Naive thymus-derived CD8-positive, alpha-beta T cell (primary cell): ENCODE measurements around the gene OR51B6. TPM values are rescaled to one million over a fixed set of nuclear protein-coding genes. Genes with fewer than 3 reads are reported as not detected.
"Not testable (repeated sequence)": the region's sequence is repeated elsewhere in the genome, so short reads cannot be mapped to it uniquely, and the experiment has no call there.

Source experiments
- ATAC-seq, 2 donors: fragments of 150-1000 bp; cut with Tn5 transposase in 1 of 2; sonication (Bioruptor Pico), chemical (Tn5 transposase) in 1 of 2; 1 replicate in 1 of 2; 2 replicates in 1 of 2; pipeline ENCODE4 v1.10.0; 2021; ENCODE audit warnings: mild to moderate bottlenecking in 2 of 2, moderate library complexity in 2 of 2
- POLR2A ChIA-PET: fragments of 350-600 bp; sonication (Branson Sonifier 250); formaldehyde crosslinking; loops from one replicate; lab custom pipeline; 2021; ENCODE audit warnings: antibody characterized with exemption; lab: Charles Lee
- DNase-seq, 10 donors: peaks; one replicate each; pipeline versions ENCODE4 v3.0.0 to v3.0.0-alpha.2; 2020 to 2022
- H3K27ac Mint-ChIP-seq, 10 donors: one replicate each; pipeline ENCODE4 v1.8.0; 2020 to 2022; ENCODE audit warnings: mild to moderate bottlenecking in 10 of 10, mixed read lengths in 10 of 10, moderate library complexity in 4 of 10, inconsistent platforms in 1 of 10
- H3K27me3 Mint-ChIP-seq, 5 donors: one replicate each; pipeline ENCODE4 v1.8.0; 2021 to 2022; ENCODE audit warnings: mixed read lengths in 5 of 5
- H3K36me3 Mint-ChIP-seq, 3 donors: one replicate each; pipeline ENCODE4 v1.8.0; 2020 to 2022; ENCODE audit warnings: mixed read lengths in 3 of 3, mild to moderate bottlenecking in 2 of 3, inconsistent platforms in 1 of 3
- H3K4me1 Mint-ChIP-seq, 4 donors: one replicate each; pipeline ENCODE4 v1.8.0; 2021 to 2022; ENCODE audit warnings: mixed read lengths in 4 of 4
- H3K4me3 Mint-ChIP-seq, 10 donors: one replicate each; pipeline ENCODE4 v1.8.0; 2020 to 2022; ENCODE audit warnings: mild to moderate bottlenecking in 10 of 10, mixed read lengths in 10 of 10, moderate library complexity in 6 of 10, inconsistent platforms in 1 of 10
- H3K9me3 Mint-ChIP-seq, 9 donors: one replicate each; pipeline ENCODE4 v1.8.0; 2020 to 2022; ENCODE audit warnings: mixed read lengths in 9 of 9, mild to moderate bottlenecking in 3 of 9, inconsistent platforms in 1 of 9, moderate library complexity in 1 of 9
- polyA plus RNA-seq, 3 donors: library from polyadenylated mRNA; unstranded; fragments of 300-500 nt; fragmentation: Illumina TruSeq; gene quantifications; one replicate each; pipeline ENCODE4 v1.2.3, GENCODE V29; 2021
- total RNA-seq, 8 experiments: library from RNA in 2 of 8; stranded (reverse) in 2 of 8; gene quantifications; one replicate each; pipeline ENCODE4 v1.2.3 and lab custom pipeline; 2021 to 2026

OR51B6 gene
- total RNA-seq (not detected), polyA plus RNA-seq (not detected), total RNA-seq (lab: John Stamatoyannopoulos, UW) (0 reads per million in 6 experiments)

GRCh38 chr11:5351208-5351607 lies at the start of gene OR51B6:
TSS of gene OR51B6 (plus strand) at chr11:5351508. CDS start at chr11:5351508, 0 bp downstream.
- ATAC-seq (no peak), DNase-seq (no peak)
- Mint-ChIP-seq H3K4me1 (no peaks in the 10 kb centered on the region), H3K9me3 (peaks cover 0 to 5% (median 0%) of the 10 kb centered on the region in 9 donors), H3K27me3 (peaks cover 6 to 39% (median 12%) of the 10 kb centered on the region in 5 donors), H3K4me3 (no peak within 1 kb of the TSS), H3K27ac (no peak within 1 kb of the TSS), H3K36me3 (no peaks in the 10 kb centered on the region)
- POLR2A ChIA-PET: no interaction called here

GRCh38 chr11:5301846-5302245 lies 49.5 kb upstream of the OR51B6 start, which contains the start of gene OR51B4:
TSS of gene OR51B4 (minus strand) at chr11:5301946. CDS start at chr11:5301946, 0 bp downstream.
- no peak within 1 kb of the TSS for H3K27ac Mint-ChIP-seq
- no peak for DNase-seq
- no peak within 1 kb of the TSS for H3K4me3 Mint-ChIP-seq
- POLR2A ChIA-PET: no interaction called here
- no peak for ATAC-seq
- H3K27me3 Mint-ChIP-seq: peaks cover 3 to 11% (median 9%) of the 10 kb centered on the region in 5 donors
- no peaks in the 10 kb centered on the region for H3K4me1 Mint-ChIP-seq
- no peaks in the 10 kb centered on the region for H3K36me3 Mint-ChIP-seq
- no peaks in the 10 kb centered on the region for H3K9me3 Mint-ChIP-seq

GRCh38 chr11:5303626-5304025 lies 47.7 kb upstream of the OR51B6 start:
- Mint-ChIP-seq H3K27me3 (peaks cover 0 to 16% (median 0%) of the 10 kb centered on the region in 5 donors), H3K36me3 (no peaks in the 10 kb centered on the region), H3K9me3 (peaks cover 0 to 1% (median 0%) of the 10 kb centered on the region in 9 donors), H3K27ac (no peak overlapping the region), H3K4me1 (no peaks in the 10 kb centered on the region), H3K4me3 (no peak overlapping the region)
- POLR2A ChIA-PET: no interaction called here
- no peak for ATAC-seq
- DNase-seq: no peak

GRCh38 chr11:5304046-5304445 lies 47.3 kb upstream of the OR51B6 start:
- ATAC-seq (no peak), DNase-seq (no peak)
- POLR2A ChIA-PET: no interaction called here
- Mint-ChIP-seq H3K4me3 (no peak overlapping the region), H3K27ac (no peak overlapping the region), H3K27me3 (peaks cover 0 to 17% (median 0%) of the 10 kb centered on the region in 5 donors), H3K9me3 (peaks cover 0 to 3% (median 0%) of the 10 kb centered on the region in 9 donors), H3K36me3 (no peaks in the 10 kb centered on the region), H3K4me1 (no peaks in the 10 kb centered on the region)

- ATAC-seq: no peak
- peaks cover 0 to 3% (median 0%) of the 10 kb centered on the region in 9 donors for H3K9me3 Mint-ChIP-seq
- H3K27ac Mint-ChIP-seq: peak overlapping the region in 1 of 10 donors; percentile 20
- no peak for DNase-seq
- peaks cover 0 to 18% (median 0%) of the 10 kb centered on the region in 5 donors for H3K27me3 Mint-ChIP-seq
- H3K36me3 Mint-ChIP-seq: no peaks in the 10 kb centered on the region
- no peaks in the 10 kb centered on the region for H3K4me1 Mint-ChIP-seq
- no peak overlapping the region for H3K4me3 Mint-ChIP-seq
- POLR2A ChIA-PET: no interaction called here
Observed at GRCh38 chr11:5307256-5308019, 43.9 kb upstream of the OR51B6 start.

- ATAC-seq (no peak), DNase-seq (no peak)
- Mint-ChIP-seq H3K4me3 (no peak overlapping the region), H3K4me1 (no peaks in the 10 kb centered on the region), H3K27me3 (peaks cover 0 to 15% (median 0%) of the 10 kb centered on the region in 5 donors), H3K9me3 (peaks cover 0 to 7% (median 2%) of the 10 kb centered on the region in 9 donors), H3K36me3 (no peaks in the 10 kb centered on the region), H3K27ac (no peak overlapping the region)
- POLR2A ChIA-PET: no interaction called here
Observed at GRCh38 chr11:5310423-5310822, 40.9 kb upstream of the OR51B6 start.

- H3K4me1 Mint-ChIP-seq, ATAC-seq, H3K9me3 Mint-ChIP-seq, POLR2A ChIA-PET, DNase-seq, H3K4me3 Mint-ChIP-seq, H3K36me3 Mint-ChIP-seq, H3K27ac Mint-ChIP-seq: not testable (repeated sequence)
- peaks cover 0 to 11% (median 0%) of the 10 kb centered on the region in 5 donors for H3K27me3 Mint-ChIP-seq
Observed at GRCh38 chr11:5313326-5314023, 37.8 kb upstream of the OR51B6 start.

GRCh38 chr11:5317292-5317691 lies 34.0 kb upstream of the OR51B6 start:
- no peak for DNase-seq
- H3K9me3 Mint-ChIP-seq: peaks cover 0 to 6% (median 2%) of the 10 kb centered on the region in 9 donors
- H3K36me3 Mint-ChIP-seq: no peaks in the 10 kb centered on the region
- ATAC-seq: no peak
- H3K4me1 Mint-ChIP-seq: no peaks in the 10 kb centered on the region
- peaks cover 0 to 5% (median 0%) of the 10 kb centered on the region in 5 donors for H3K27me3 Mint-ChIP-seq
- H3K27ac Mint-ChIP-seq: no peak overlapping the region
- POLR2A ChIA-PET: no interaction called here
- no peak overlapping the region for H3K4me3 Mint-ChIP-seq

GRCh38 chr11:5324197-5324596 lies 27.1 kb upstream of the OR51B6 start, which contains the start of gene OR51B2:
TSS of gene OR51B2 (minus strand) at chr11:5324297. CDS start at chr11:5324297, 0 bp downstream.
- H3K27me3 Mint-ChIP-seq: peaks cover 0 to 5% (median 1%) of the 10 kb centered on the region in 5 donors
- POLR2A ChIA-PET: no interaction called here
- no peaks in the 10 kb centered on the region for H3K4me1 Mint-ChIP-seq
- no peak for DNase-seq
- no peaks in the 10 kb centered on the region for H3K9me3 Mint-ChIP-seq
- no peak for ATAC-seq
- no peak within 1 kb of the TSS for H3K27ac Mint-ChIP-seq
- H3K4me3 Mint-ChIP-seq: no peak within 1 kb of the TSS
- no peaks in the 10 kb centered on the region for H3K36me3 Mint-ChIP-seq

GRCh38 chr11:5335170-5335569 lies 16.1 kb upstream of the OR51B6 start:
- Mint-ChIP-seq H3K9me3 (peaks cover 0 to 3% (median 0%) of the 10 kb centered on the region in 9 donors), H3K4me1 (no peaks in the 10 kb centered on the region), H3K27me3 (peaks cover 0 to 12% (median 3%) of the 10 kb centered on the region in 5 donors), H3K36me3 (no peaks in the 10 kb centered on the region), H3K4me3 (no peak overlapping the region), H3K27ac (no peak overlapping the region)
- DNase-seq (no peak), ATAC-seq (no peak)
- POLR2A ChIA-PET: interaction anchor here (0.6 kb wide), 1 partner anchor 132 kb away, joined by 3 read pairs; no protein-coding TSS in a partner anchor

GRCh38 chr11:5336331-5336730 lies 15.0 kb upstream of the OR51B6 start:
- H3K9me3 Mint-ChIP-seq: no peaks in the 10 kb centered on the region
- peaks cover 0 to 6% (median 3%) of the 10 kb centered on the region in 5 donors for H3K27me3 Mint-ChIP-seq
- no peak overlapping the region for H3K4me3 Mint-ChIP-seq
- DNase-seq (no peak), ATAC-seq (no peak)
- no peak overlapping the region for H3K27ac Mint-ChIP-seq
- no peaks in the 10 kb centered on the region for H3K4me1 Mint-ChIP-seq
- POLR2A ChIA-PET: no interaction called here
- H3K36me3 Mint-ChIP-seq: peaks cover 0 to 3% (median 0%) of the 10 kb centered on the region in 3 donors

GRCh38 chr11:5337253-5337652 lies 14.1 kb upstream of the OR51B6 start:
- H3K4me3 Mint-ChIP-seq, H3K36me3 Mint-ChIP-seq, POLR2A ChIA-PET, H3K27ac Mint-ChIP-seq, H3K9me3 Mint-ChIP-seq, ATAC-seq, H3K27me3 Mint-ChIP-seq, H3K4me1 Mint-ChIP-seq, DNase-seq: not testable (repeated sequence)
